Peyer's patch (tissue), 4 donors: ENCODE measurements around the gene CDH4.

Experiments
- CTCF ChIP-seq, 6 experiments: fragments of 450-650 bp in 4 of 6; fragments of 200-600 bp in 2 of 6; sonication (generic) in 1 of 6; IDR thresholded peaks; one replicate each; pipeline ENCODE4 v1.5.1; 2017 to 2019; ENCODE audit warnings: antibody characterized with exemption in 6 of 6, mild to moderate bottlenecking in 3 of 6, moderate library complexity in 1 of 6
- POLR2A ChIP-seq, 2 donors: fragments of 450-650 bp; IDR thresholded peaks; one replicate each; pipeline ENCODE4 v1.5.1; 2017; ENCODE audit warnings: antibody characterized with exemption in 2 of 2, mild to moderate bottlenecking in 2 of 2, moderate library complexity in 2 of 2

- TF ChIP-seq CTCF (IDR thresholded peaks at IDR 0.05) (no peak), POLR2A (IDR thresholded peaks at IDR 0.05) (no peak)
These were observed 183.8 kb downstream of the CDH4 start for GRCh38 chr20:61435823-61436220.
